Body of pancreas (tissue), 4 donors: ENCODE data around the gene RAP1GAP2. TPM values are rescaled to one million over a fixed set of nuclear protein-coding genes. Genes with fewer than 3 reads are reported as not detected.
"Not testable (repeated sequence)": the region's sequence is repeated elsewhere in the genome, so short reads cannot be mapped to it uniquely, and the experiment has no call there.

Experiments used
- ATAC-seq: fragments of 150-250 bp; one replicate; pipeline ENCODE4 v1.9.1; 2016
- DNase-seq, 4 donors: peaks; one replicate each; pipeline ENCODE4 v3.0.0-alpha.2; 2019
- H3K27ac ChIP-seq, 4 donors: fragments of 200-600 bp; sonication (generic); 1 replicate in 3 of 4; 2 replicates in 1 of 4; pipeline versions ENCODE4 v1.5.1 to v1.6.1; 2016 to 2019; ENCODE audit warnings: mild to moderate bottlenecking in 1 of 4, mixed read lengths in 1 of 4, moderate library complexity in 1 of 4
- H3K27me3 ChIP-seq, 2 donors: fragments of 200-600 bp; sonication (generic); one replicate each; pipeline ENCODE4 v1.6.0; 2016; ENCODE audit warnings: mild to moderate bottlenecking in 1 of 2
- H3K36me3 ChIP-seq, 2 donors: fragments of 200-600 bp; sonication (generic); replicated peaks in 1 of 2; 2 replicates each; pipeline ENCODE4 v1.5.1; 2016; ENCODE audit warnings: low read depth in 2 of 2; ENCODE audit not compliant: insufficient read depth in 1 of 2
- H3K4me1 ChIP-seq: fragments of 200-600 bp; sonication (generic); one replicate; pipeline ENCODE4 v1.6.0; 2016
- H3K4me3 ChIP-seq, 2 donors: fragments of 200-600 bp; sonication (generic); 1 replicate in 1 of 2; 2 replicates in 1 of 2; pipeline ENCODE4 v1.5.1; 2016 to 2019
- H3K9me3 ChIP-seq, 3 donors: fragments of 200-600 bp; sonication (generic); 1 replicate in 2 of 3; 2 replicates in 1 of 3; pipeline ENCODE4 v1.5.1; 2016
- CTCF ChIP-seq, 7 experiments: fragments of 450-650 bp in 4 of 7; fragments of 200-600 bp in 3 of 7; sonication (generic) in 3 of 7; IDR thresholded peaks; one replicate each; pipeline ENCODE4 v1.5.1; 2016 to 2019; ENCODE audit warnings: antibody characterized with exemption in 7 of 7
- POLR2A ChIP-seq, 3 donors: fragments of 450-650 bp; IDR thresholded peaks; one replicate each; pipeline ENCODE4 v1.6.1; 2016; ENCODE audit warnings: antibody characterized with exemption in 3 of 3, mild to moderate bottlenecking in 2 of 3
- WGBS, 2 donors: methylation state at CpG; one replicate each; pipeline ENCODE4 v1.1.5; 2017; 5-methylcytosine and 5-hydroxymethylcytosine counted together
- intact Hi-C: fragments of 100-400 bp; cut with DNase I; formaldehyde crosslinking; loops from one replicate; pipeline ENCODE4 v1.15.1; 2023
- total RNA-seq, 2 donors: library from RNA; depleted of rRNA; stranded (reverse); fragments of >200 nt; gene quantifications; one replicate each; pipeline ENCODE4 v1.1.0, GENCODE V29; 2016

RAP1GAP2 gene
- total RNA-seq, 2 donors from 2014 or later, result 21.8 to 81.1 TPM

- TF ChIP-seq POLR2A (IDR thresholded peaks at IDR 0.05), result no peak
- TF ChIP-seq CTCF (IDR thresholded peaks at IDR 0.05), result no peak
- Histone ChIP-seq H3K9me3 (no peaks in the 10 kb centered on the region), H3K4me3 (no peak overlapping the region), H3K4me1 (peaks cover 25% of the 10 kb centered on the region), H3K27me3 (no peaks in the 10 kb centered on the region), H3K27ac (peak overlapping the region; percentile 78 to 89 (median 81)), H3K36me3 (peaks cover 0 to 14% of the 10 kb centered on the region in 2 donors)
- ATAC-seq (peak; percentile 71), DNase-seq (peak; percentile 61 to 75 (median 70))
- 54 to 56% methylated on average over 17 of the region's 17 CpGs for WGBS, 2 donors
- intact Hi-C loops, result no loop called here
Measured at GRCh38 chr17:2995886-2996809, 199.9 kb downstream of the RAP1GAP2 start.

GRCh38 chr17:2996810-2997670, 200.8 kb downstream of the RAP1GAP2 start:
- peak; percentile 46 to 81 (median 64) for DNase-seq
- Histone ChIP-seq H3K4me1 (peaks cover 33% of the 10 kb centered on the region), H3K27ac (peak overlapping the region; percentile 78 to 89 (median 81)), H3K4me3 (no peak overlapping the region), H3K36me3 (peaks cover 0 to 8% of the 10 kb centered on the region in 2 donors), H3K27me3 (no peaks in the 10 kb centered on the region), H3K9me3 (no peaks in the 10 kb centered on the region)
- TF ChIP-seq CTCF (IDR thresholded peaks at IDR 0.05), result no peak
- no peak for TF ChIP-seq POLR2A (IDR thresholded peaks at IDR 0.05)
- 50 to 70% methylated on average over 8 to 11 of the region's 11 CpGs for WGBS, 2 donors
- peak; percentile 71 for ATAC-seq
- intact Hi-C loops, result no loop called here

GRCh38 chr17:2998469-2998901, 202.2 kb downstream of the RAP1GAP2 start:
- intact Hi-C loops, result not testable (repeated sequence)

GRCh38 chr17:3002538-3003295, 206.5 kb downstream of the RAP1GAP2 start:
- peaks cover 49% of the 10 kb centered on the region for H3K4me1 ChIP-seq
- H3K4me3 ChIP-seq, result no peak overlapping the region
- TF ChIP-seq POLR2A (IDR thresholded peaks at IDR 0.05) (peak in 1 of 3 donors; percentile 25), CTCF (IDR thresholded peaks at IDR 0.05) (peak in 1 of 7 experiments; percentile 6)
- H3K36me3 ChIP-seq, result peaks cover 0 to 2% of the 10 kb centered on the region in 2 donors
- no peaks in the 10 kb centered on the region for H3K27me3 ChIP-seq
- H3K27ac ChIP-seq, result peak overlapping the region; percentile 95 to 99 (median 97)
- intact Hi-C loops, result no loop called here
- 54 to 55% methylated on average over 13 of the region's 14 CpGs for whole genome bisulfite sequencing, 2 donors
- no peaks in the 10 kb centered on the region for H3K9me3 ChIP-seq
- DNase-seq (peak; percentile 28 to 55 (median 44)), ATAC-seq (no peak)

More at GRCh38 chr17:2998469-2998901, 202.2 kb downstream of the RAP1GAP2 start:
- H3K27ac ChIP-seq, H3K36me3 ChIP-seq, DNase-seq, H3K27me3 ChIP-seq, ATAC-seq, H3K4me3 ChIP-seq, H3K9me3 ChIP-seq: not testable (repeated sequence)
- 93 to 94% methylated on average over 9 of the region's 9 CpGs for WGBS, 2 donors
- H3K4me1 ChIP-seq, result peaks cover 47% of the 10 kb centered on the region
